Measurements from ENCODE around the gene CFAP58.

Gene CFAP58, protein sequence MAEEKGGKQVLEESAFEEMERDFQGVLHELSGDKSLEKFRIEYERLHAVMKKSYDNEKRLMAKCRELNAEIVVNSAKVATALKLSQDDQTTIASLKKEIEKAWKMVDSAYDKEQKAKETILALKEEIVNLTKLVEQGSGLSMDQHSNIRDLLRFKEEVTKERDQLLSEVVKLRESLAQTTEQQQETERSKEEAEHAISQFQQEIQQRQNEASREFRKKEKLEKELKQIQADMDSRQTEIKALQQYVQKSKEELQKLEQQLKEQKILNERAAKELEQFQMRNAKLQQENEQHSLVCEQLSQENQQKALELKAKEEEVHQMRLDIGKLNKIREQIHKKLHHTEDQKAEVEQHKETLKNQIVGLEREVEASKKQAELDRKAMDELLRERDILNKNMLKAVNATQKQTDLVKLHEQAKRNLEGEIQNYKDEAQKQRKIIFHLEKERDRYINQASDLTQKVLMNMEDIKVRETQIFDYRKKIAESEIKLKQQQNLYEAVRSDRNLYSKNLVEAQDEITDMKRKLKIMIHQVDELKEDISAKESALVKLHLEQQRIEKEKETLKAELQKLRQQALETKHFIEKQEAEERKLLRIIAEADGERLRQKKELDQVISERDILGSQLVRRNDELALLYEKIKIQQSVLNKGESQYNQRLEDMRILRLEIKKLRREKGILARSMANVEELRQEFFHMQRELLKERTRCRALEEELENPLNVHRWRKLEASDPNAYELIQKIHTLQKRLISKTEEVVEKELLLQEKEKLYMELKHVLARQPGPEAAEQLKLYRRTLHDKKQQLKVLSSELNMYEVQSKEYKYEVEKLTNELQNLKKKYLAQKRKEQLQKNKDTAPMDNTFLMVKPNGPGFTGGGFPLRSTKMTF

DNA sequence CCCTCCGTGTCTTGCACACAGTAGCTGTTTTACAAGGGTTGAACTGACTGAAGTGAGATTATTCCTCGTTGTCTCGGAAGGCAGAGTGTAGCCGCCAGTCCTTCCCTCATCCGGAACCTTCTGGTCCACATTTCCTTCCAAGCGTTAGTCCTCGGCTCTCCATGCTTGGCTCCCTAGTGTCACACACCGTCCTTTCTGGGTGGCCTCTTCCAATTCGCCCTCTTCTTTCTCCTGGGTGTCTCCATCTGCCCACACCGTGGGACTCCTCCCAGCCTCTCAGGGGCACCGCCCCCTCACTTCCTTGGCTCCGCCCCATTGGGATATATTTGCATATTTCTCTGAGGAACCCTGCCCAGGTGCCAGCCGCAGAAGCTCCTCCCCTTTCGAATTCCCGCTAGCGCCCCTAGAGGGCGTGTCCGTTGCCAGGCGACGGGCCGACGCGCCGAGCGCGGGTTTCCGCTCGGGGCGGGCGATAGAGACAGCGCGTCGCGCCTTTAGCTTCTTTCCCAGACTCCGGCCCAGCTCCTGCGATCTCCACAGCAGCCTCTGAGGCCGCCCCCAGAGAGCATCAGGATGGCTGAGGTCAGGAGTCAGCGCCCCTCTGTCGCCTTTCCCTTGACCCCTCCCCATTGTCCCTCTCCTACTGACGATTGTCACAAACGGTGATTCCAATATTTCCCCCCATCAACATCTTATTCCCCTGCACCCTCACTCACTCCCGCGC is at the start of gene CFAP58:
Gene CFAP58, plus strand, starts transcription at position 509 of the 724 bp plus-strand sequence. Its CDS starts 65 bp downstream, at position 574.
- no peak for DNase-seq (ENCODE audit: low read depth)

DNA sequence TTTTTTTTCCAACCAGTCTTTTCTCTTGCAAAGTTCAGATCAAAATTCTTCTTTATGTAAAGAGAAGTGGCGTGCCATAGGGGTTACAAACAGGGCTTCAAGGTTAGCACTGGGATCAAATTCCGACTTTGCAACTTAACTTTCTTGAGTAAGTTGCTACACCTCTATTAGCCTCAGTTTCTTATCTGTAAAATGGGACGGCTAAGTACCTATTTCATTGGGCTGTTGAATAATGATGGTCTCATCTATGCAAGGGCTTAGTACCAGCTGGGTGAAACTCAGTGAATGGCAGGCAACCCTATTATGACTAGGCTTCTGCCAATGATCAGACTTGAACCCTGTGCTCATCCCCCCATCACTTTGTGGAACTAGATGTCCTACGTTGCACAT is 49.3 kb upstream of the CFAP58 start:
- DNase-seq (ENCODE audit: low read depth) = no peak

DNA sequence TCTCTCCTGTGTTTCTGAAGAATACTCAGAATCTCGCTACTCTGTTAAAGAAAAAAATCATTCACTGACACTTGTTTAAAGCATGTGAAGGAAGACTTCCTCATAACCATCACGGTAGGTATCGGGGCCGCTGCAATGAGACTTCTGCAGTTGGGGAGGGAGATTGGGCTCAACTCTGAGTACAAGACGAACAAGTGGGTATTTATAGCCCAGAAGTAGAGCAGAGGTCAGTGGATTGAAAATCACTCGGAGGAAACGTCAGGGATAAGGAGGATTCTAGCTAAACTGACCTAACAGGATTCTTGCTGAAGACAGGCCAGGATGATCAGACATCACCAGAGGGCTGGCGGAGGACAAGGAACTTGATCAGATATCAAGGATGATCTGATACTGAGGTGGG is 48.7 kb upstream of the CFAP58 start:
- no peak for DNase-seq (ENCODE audit: low read depth)

DNA sequence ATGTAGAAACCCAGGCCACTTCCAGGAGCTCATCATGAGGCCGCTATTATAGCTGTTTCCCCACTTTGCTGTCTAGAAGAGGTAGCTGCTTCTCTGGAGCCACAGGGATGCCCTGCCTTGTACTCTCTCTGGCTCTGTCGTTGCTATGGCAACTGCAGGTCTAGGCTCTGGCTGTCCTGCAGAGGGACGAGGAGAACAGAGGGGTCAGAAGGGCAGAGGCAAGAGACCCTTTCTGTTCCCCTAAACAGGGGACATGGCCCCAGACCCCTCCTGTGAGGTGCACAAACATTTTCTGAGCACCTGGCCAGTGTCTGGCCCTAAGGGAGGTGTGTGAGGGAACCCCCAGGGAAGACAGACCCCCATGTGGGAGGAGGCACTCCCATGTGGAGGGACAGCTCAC is 46.7 kb upstream of the CFAP58 start:
- DNase-seq (ENCODE audit: low read depth) = no peak

DNA sequence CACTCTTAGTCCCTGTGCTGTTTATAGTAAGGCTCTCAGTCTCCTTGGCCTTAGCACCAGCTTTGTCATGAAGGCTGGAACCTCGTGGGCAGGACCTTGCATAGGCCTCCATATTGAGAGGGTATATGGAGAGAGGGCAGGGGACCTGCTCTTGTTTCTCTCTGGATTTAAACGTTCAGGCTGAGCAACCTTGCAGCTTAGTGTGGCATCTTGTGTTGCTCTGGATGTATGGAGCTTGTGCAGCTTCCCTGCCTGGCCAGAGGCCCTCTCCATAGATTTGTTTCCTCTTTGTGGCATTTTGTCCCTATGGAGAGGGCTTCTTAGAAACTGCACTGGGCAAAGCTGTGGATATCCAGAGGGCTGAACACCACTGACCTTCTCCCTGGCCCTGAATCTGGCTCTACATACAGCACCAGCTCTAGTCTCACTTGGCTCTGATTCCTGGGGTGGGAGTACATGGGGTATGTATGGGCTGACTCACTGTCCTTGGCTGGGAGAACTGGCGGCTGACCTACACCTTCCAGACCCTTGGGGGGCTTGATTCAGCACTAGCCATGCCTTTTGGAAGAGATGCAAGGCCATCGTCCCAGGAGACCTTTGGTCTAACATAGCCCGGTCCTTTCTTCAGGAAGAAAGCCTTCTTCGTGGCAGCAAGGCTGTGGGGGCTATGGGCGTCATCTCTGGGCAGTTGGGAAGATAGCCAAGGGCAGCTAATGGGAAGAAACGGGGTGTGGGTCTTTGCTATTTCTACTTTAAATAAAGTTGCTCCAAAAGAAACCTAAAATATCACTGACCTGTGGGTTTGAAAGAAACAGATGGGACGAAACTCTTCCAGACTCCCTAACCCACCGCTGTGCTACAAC is 45.8 kb upstream of the CFAP58 start:
- no peak for DNase-seq (ENCODE audit: low read depth)

DNA sequence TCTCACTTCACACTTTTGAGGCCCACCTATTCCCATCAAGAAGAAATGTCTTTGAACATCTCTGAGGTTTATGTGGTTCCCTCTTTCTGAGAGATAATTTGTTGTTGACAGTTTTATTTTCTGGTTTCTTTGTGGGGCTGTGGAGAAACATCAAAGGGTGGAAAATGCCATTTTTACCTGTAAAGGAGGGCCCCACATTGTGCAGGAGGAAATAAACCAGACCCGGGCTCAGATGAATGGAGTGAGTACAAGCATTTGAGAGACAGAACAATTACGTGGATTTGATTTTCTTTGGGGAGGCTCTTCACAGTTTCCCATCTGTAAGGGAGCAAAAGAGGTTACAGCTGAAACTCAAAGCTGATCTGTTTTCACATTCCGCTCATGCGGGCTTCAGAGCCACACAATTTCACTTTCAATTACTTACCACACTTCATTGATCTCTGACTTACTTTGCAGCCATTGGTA is 45.2 kb upstream of the CFAP58 start:
- no peak for DNase-seq (ENCODE audit: low read depth)

DNA sequence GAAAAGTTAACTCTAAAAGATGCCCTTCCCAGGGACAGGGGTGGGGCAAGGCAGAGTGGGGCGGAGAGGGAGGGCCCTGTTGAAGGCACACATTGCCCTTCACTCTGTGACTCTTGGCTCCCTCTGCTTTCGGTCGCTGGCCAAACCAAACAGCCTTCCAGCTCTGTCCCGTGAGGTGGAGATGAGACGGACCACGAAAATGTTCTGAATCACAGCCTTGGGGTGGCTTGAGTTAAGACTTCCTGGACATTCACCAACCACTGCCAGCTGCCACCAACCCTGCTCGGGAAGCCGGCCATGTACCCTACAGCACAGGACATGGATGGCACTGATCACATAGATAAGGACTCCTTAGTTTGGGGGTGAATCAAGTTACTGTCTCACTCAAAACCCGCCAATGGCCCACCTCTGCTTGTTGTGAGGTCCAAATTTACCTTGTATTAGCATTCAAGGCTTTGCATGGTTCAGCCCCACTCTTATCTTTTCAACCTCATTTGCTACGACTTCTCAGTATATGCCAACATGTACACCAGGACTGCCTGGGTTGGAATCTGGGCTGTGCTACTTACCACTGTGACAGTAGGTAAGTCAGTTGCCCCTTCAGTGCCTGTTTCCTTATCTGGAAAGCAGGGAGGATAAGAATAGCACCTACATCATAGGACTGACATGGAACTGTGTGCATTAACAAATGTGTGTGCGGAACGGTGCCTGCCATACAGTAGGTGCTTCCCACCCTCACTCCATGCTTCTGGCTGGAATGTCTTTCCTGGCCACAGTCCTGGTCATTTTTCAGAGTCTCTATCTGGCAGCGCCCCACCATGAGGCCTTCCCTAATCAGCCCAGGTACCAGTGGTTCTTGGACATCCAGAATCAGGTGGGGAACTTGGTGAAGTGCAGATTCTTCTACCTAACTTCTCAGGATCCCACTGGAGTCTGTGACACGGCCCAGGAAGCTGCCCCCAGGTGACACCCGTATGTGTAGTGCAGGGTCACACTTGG is 43.4 kb upstream of the CFAP58 start:
- DNase-seq (ENCODE audit: low read depth) = no peak

DNA sequence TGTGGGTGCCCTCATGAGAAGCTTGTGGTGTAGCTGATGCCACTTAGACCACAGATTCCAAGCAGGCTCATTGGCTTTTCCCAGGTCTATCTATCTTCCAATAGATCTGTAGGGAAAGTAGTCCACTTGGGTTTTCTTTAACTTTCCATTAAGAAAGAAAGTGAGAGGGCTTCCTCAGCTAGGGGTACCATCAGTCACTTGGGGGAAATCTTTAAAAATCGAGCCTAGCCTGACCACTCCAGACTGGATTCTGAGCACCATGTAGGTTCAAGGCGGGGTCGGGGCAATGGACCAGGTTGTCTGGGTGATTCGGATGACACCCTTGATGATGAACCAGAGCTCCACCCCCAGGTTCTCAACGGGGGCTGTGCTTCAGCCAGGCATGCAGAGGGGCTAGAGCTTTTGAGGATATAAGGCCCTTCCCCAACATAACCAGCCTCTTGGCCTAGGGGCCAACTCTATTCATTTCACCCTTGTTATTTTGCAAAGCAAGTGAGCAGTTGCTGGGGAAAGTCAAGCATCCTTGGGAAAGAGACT is 42.4 kb upstream of the CFAP58 start:
- no peak for DNase-seq (ENCODE audit: low read depth)

DNA sequence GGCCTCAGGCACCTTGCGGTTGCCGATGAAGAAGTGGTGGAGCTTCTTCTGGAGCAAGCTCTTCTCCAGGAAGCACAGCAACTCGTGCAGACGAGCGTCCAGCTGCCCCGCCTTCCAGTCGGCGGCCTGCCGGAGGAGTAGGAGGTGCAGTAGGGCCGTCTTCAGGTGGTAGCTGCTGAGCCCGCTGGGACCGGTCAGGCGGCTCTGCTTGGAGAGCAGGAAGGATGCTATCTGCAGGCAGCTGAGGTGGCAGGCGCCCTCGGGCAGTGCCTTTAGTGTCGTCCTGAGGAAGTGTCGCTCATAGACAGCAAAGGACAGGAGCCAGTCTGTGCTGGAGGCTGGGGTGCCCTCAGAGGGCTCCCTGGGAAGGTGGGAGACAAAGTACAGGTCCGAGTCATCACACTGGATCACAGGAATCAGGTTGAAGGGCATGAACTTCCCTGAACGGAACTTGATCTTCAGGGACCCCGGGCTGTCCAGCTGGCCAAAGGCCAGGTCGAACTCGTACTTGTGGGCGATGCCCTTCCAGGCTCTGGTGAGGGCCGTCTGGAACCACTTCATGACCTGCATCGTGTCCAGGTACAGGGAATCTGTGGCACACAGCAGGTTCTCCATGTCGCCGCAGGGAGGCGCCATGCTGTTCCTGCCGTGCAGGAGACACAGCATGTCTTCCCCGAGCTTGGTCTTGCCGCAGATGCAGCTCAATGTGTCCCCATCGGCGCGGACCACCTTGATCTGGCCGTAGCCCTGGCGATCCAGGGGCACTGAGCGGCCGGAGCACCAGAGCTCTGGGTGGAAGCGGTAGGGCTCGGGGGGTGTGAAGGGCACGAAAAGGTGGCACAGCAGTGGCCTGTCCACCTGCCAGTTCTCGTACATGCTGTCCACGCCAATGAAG is 38.8 kb upstream of the CFAP58 start:
- no peak for DNase-seq (ENCODE audit: low read depth)

DNA sequence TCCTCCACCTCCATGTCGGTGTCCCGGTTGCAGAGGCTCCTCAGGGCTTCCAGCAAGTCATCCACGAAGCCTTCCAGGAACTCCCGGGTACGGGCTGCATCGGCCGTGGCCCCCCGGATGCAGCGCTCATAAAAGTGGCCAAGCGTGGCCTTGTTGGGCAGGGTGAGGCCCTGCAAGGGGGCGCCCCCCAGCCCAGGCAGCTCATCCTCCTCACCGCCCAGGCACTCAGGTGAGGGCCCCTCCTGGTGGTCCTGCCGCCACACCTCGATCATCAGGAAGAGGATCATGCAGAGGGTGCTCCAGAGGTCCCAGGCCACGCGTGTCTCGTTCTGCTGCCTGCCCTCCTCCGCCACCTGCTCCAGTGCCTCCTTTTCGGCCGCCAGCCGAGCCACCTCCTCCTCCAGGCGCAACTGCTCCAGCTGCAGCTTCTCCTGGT is 38.1 kb upstream of the CFAP58 start:
- DNase-seq (ENCODE audit: low read depth) = no peak

DNA sequence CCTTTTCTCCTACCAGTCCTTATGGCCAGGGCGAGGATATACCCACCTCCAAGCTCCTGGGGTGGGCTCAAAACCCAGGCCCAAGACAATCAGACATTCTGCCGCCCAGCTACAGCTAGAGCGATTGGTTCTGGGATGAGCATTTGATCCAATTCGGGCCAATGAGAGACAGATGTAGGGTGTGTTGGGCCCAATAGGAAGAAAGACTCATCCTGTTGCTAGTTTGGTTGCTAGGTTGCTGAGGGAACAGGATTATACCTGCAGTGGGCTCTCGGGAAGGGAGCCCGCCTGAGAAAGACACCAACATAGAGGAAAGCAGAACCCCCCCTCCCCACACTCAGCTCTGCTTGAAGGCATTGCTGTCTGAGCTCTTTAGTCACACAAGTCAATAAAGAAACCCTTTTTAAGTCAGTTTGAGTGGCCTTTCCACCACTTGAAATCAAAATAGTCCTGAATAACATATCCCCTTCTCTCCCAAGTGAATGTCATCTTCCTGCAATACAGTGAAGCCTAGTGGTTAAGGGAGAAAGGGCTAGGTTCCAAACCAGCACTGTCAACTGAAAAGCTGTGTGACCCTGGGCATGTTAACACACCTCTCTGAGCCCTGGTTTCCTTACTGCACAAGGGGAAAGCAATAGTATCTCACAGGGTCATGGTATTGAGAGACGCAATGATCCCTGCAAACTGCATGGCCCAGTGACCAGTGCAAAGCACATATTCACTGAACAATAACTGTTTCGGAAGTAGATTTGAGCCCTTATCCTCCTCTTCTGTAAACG is 37.1 kb upstream of the CFAP58 start:
- no peak for DNase-seq (ENCODE audit: low read depth)

DNA sequence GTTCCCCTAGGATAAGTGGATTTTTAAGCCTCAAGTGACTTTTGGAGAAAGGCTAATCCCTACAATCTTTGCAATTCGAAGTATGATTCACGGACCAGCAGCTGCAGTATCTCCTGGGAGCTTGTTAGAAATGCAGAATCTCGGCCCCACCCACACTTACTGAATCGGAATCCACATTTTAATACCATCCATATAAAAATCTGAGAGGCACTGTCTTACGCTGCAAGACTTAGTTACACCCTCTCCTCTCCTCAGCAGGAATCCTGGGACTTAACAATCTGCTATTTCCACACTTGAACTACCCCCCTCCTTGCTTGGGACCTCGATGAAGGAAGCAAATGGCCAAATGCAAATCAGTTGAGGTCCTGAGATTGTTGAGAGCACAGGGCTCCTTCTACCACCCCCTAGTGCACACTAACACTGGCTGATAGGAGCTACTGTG is 36.3 kb upstream of the CFAP58 start:
- no peak for DNase-seq (ENCODE audit: low read depth)

DNA sequence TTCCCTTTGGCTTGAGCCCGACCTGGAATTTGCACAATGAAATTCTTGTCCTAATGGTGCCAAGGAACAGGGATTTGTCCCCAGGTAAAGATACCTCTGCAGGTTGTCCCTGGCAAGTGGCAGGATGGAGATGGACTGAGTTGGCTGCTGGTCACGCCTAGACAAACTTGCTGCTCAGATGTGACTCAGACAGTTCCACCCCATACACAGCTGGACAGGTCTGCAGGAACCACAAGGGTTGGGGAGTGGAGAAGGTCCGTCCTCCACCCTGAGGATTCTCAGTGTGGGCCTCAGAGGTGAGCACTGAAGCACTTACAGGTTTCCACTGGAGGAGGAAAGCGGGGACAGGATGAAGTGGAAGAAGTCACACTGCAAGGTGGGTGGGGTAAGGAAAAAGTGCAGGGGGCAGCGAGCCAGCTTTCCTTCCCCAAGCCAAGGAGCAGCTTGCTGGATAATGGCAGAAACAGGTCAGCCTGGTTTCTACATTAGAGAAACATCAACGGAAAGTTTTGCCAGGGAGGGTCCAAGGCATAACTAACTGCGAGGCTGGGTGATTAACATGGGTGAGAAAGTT is 35.8 kb upstream of the CFAP58 start:
- DNase-seq (ENCODE audit: low read depth) = no peak

DNA sequence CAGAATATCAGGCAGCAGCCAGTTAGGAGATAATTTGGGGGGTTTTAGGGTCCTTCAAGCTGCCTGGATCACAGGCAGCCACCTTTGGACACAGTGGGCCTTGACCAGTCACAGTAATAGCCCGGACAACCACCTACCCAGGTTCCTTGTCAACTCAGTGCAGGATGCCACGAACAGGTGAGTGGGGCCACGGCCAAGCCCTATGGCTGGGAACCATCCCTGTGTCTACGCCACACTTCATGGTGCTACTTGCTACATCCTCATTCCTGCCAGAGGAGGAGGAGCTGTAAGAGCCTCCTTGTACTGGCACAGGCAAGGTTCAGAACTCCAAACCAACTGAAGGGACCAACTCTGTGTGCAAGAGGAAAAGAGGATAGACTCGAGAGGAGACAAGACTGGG is 35.3 kb upstream of the CFAP58 start:
- DNase-seq (ENCODE audit: low read depth) = no peak

DNA sequence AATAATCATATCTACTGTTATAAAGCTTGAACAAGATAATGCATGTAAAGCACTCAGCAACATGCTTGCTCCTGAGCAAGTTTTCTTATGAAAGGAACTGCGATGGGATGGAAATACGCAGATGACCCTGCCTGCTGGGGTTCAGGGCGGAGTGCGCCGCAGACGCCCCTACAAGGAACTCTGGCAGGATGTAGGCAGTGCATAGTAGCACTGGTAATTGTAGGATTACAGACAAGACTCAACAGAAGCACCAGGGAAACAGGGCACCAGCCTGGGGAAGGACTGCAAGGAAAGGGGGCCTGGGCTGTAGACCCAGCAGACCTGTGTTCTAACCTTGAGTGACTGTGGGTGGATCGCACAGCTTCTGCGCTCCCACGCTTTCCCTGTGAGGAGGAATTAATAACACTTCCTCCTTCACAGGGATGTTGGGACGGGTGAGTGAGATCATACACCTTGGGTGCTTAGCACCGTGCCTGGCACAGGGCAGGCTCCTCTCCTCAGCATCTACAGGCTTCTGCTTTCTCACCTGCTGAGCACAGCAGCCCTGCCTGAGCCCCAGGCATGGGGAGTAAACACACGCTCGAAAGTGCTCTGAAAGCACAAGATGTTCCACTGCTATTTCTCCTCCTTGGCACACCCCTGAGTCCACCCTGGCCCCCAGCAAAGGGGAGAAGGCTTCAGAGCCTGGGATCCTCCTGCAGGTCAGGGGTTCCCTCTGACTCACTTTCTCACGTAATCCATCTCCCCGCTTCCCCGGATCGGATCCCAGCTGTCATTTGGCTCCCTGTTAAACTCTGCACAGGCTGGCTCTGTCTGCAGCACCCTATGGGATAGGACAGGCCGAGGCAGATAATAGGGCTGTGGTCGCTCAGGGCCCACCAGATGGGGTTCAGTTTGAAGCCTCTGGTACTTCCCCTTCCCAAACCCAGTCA is 34.6 kb upstream of the CFAP58 start:
- no peak for DNase-seq (ENCODE audit: low read depth)

DNA sequence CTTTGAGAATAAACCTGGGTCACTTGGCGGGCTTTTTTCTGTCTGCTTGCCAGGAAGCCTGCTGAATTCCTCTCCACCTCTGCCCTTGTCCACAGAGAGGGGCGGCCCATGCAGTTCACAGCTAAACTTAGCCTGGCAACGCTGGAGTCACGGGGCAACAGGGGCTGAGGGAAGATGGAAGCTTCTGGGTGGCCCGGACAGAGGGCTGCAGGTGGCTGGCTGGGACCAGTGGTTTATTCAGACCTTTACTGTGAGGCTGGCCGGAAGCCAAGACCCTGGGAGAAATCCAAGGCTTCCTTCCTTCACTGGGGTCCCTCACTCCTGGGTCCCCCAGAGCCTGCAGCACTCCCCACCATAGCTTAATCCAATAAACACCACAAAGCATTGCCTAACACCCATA is 32.4 kb upstream of the CFAP58 start:
- no peak for DNase-seq (ENCODE audit: low read depth)

Data from non-pigmented ciliary epithelial cell (primary cell).